Measurements from ENCODE around the gene TARBP1. TPM values are rescaled to one million over a fixed set of nuclear protein-coding genes. Genes with fewer than 3 reads are reported as not detected.

Gene TARBP1
- total and polyA plus RNA-seq, 2 of the 4 experiments (the other 2 are of a cell fraction): 10.6 to 17.7 TPM

- Histone ChIP-seq H4K20me1 (ENCODE audit: insufficient read depth, low read length) (no peaks in the 10 kb centered on the region), H3K9me1 (ENCODE audit: insufficient read depth, low read length) (peaks cover 10% of the 10 kb centered on the region), H3K9ac (ENCODE audit: low read depth, low read length) (no peak overlapping the region), H3K27ac (ENCODE audit: insufficient read depth, low read length) (no peak overlapping the region), H3K4me1 (ENCODE audit: control insufficient read depth, insufficient read depth, low read length) (peaks cover 15% of the 10 kb centered on the region), H2BK15ac (ENCODE audit: low read depth, low read length) (0 out of 3 replicates have a peak overlapping the region, but pooled peaks have one; percentile 44), H3K18ac (ENCODE audit: low read depth, low read length) (no peak overlapping the region), H3K4ac (ENCODE audit: low read depth, low read length) (no peak overlapping the region; the same call in 1 of the 2 replicates), H3K27me3 (ENCODE audit: control insufficient read depth, insufficient read depth, low read length) (no peaks in the 10 kb centered on the region), H3K36me3 (ENCODE audit: control insufficient read depth, insufficient read depth, low read length) (no peaks in the 10 kb centered on the region), H2AFZ (replicated peaks; ENCODE audit: low read length, poor library complexity) (no peak overlapping the region), H2BK120ac (ENCODE audit: low read depth, low read length) (no peak overlapping the region), H3K9me3 (ENCODE audit: control insufficient read depth, insufficient read depth, low read length) (no peaks in the 10 kb centered on the region), H4K91ac (ENCODE audit: insufficient read depth, low read depth, low read length) (no peak overlapping the region), H2BK5ac (ENCODE audit: low read depth, low read length, poor library complexity, severe bottlenecking) (no peak overlapping the region), H2BK20ac (ENCODE audit: low read depth, low read length) (0 out of 2 replicates have a peak overlapping the region, but pooled peaks have one; percentile 4), H3K79me1 (ENCODE audit: low read depth in 1 of 2, low read length in 2 of 2) (no peaks in the 10 kb centered on the region), H3K4me2 (ENCODE audit: low read depth, low read length) (no peak overlapping the region), H4K8ac (ENCODE audit: low read depth in 2 of 2, low read length in 2 of 2) (no peak overlapping the region), H2AK9ac (replicated peaks; ENCODE audit: low read depth, low read length, poor library complexity) (no peak overlapping the region), H3K14ac (replicated peaks; ENCODE audit: low read depth, low read length) (no peak overlapping the region), H3K23ac (ENCODE audit: low read depth, low read length) (no peak overlapping the region), H2AK5ac (ENCODE audit: low read depth, low read length) (peak overlapping the region; percentile 5; the same call in 1 of the 2 replicates), H3K4me3 (ENCODE audit: insufficient read depth, low read depth, low read length) (no peak overlapping the region), H3K56ac (ENCODE audit: extremely low read depth, insufficient read depth, low read length) (no peak overlapping the region), H4K5ac (ENCODE audit: low read depth, low read length) (no peak overlapping the region)
- intact Hi-C loops (cut with micrococcal nuclease) (loop anchor here (2.0 kb wide), 1 partner anchor 14 kb away; no protein-coding TSS in a partner anchor), dilution Hi-C loops (cut with HindIII; ENCODE audit: low sequenced_read_pairs, unreplicated experiment) (no loop called here), in situ Hi-C loops (cut with MboI; ENCODE audit: low sequenced_read_pairs) (no loop called here)
- no peak for ATAC-seq (ENCODE audit: low read depth)
- DNase-seq: no peak
- ChIA-PET CTCF (no interaction called here), POLR2A (ENCODE audit: unreplicated experiment) (no interaction called here)
- no TSS peak for BruUV-seq (replicated peaks)
- WGBS, 2 experiments (ENCODE audit: extremely low coverage in 2 of 2, insufficient read length in 1 of 2): 90% methylated on average over 2 of the region's 9 CpGs; no CpG with 5 or more reads in 1 of the 2 experiments
- TF ChIP-seq CEBPB (IDR thresholded peaks at IDR 0.05; ENCODE audit: low read depth, low read length): no peak
- TF ChIP-seq FOS (IDR thresholded peaks at IDR 0.05; ENCODE audit: low read depth, low read length): no peak
- TF ChIP-seq, protein P1, sequence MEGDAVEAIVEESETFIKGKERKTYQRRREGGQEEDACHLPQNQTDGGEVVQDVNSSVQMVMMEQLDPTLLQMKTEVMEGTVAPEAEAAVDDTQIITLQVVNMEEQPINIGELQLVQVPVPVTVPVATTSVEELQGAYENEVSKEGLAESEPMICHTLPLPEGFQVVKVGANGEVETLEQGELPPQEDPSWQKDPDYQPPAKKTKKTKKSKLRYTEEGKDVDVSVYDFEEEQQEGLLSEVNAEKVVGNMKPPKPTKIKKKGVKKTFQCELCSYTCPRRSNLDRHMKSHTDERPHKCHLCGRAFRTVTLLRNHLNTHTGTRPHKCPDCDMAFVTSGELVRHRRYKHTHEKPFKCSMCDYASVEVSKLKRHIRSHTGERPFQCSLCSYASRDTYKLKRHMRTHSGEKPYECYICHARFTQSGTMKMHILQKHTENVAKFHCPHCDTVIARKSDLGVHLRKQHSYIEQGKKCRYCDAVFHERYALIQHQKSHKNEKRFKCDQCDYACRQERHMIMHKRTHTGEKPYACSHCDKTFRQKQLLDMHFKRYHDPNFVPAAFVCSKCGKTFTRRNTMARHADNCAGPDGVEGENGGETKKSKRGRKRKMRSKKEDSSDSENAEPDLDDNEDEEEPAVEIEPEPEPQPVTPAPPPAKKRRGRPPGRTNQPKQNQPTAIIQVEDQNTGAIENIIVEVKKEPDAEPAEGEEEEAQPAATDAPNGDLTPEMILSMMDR (conservative IDR thresholded peaks at IDR 0.05; ENCODE audit: low read depth, low read length): no peak
- no peak for TF ChIP-seq USF2 (IDR thresholded peaks at IDR 0.05; ENCODE audit: low read depth, low read length)
These were observed 38.3 kb upstream of the TARBP1 start for GRCh38 chr1:234517110-234517802.

All from IMR-90 (cell line).